HepG2 (cell line): ENCODE data around the gene MAPK8IP1. TPM values are rescaled to one million over a fixed set of nuclear protein-coding genes. Genes with fewer than 3 reads are reported as not detected.

Experiments used
- FOXM1 ChIP-seq: sonication (generic); formaldehyde crosslinking; IDR thresholded peaks from 2 replicates; pipeline ENCODE4 v1.5.0; 2020; ENCODE audit warnings: missing genetic modification reagents
- GATA4 ChIP-seq: sonication (generic); IDR thresholded peaks from 2 replicates; pipeline ENCODE4 v1.6.1; 2016; ENCODE audit warnings: antibody characterized with exemption, low read depth, borderline replicate concordance
- MATR3 ChIP-seq: sonication (generic); formaldehyde crosslinking; IDR thresholded peaks from 2 replicates; pipeline ENCODE4 v1.4.0; 2020; ENCODE audit warnings: missing genetic modification reagents
- MED13 ChIP-seq: sonication (generic); formaldehyde crosslinking; IDR thresholded peaks from 2 replicates; pipeline ENCODE4 v1.5.0; 2020; ENCODE audit warnings: missing genetic modification reagents
- NFE2L2 ChIP-seq: fragments of 150-350 bp; IDR thresholded peaks from 2 replicates; pipeline ENCODE4 v1.6.1; 2014; ENCODE audit warnings: low read length
- NFKBIZ ChIP-seq: IDR thresholded peaks from 2 replicates; pipeline ENCODE4 v1.6.1; 2018; ENCODE audit warnings: missing genetic modification reagents, missing compliant biosample characterization
- RAD51 ChIP-seq: fragments of 450-650 bp; IDR thresholded peaks from 2 replicates; pipeline ENCODE4 v1.6.1; 2016; ENCODE audit warnings: borderline replicate concordance
- RELA ChIP-seq: sonication (generic); formaldehyde crosslinking; IDR thresholded peaks from 2 replicates; pipeline ENCODE4 v1.4.0; 2020; ENCODE audit warnings: missing genetic modification reagents
- SOX5 ChIP-seq: IDR thresholded peaks from 2 replicates; pipeline ENCODE4 v1.6.1; 2016; ENCODE audit warnings: borderline replicate concordance
- TAF15 ChIP-seq: fragments of 200-400 bp; formaldehyde crosslinking; IDR thresholded peaks from one replicate; pipeline ENCODE4 v1.6.1; 2018; ENCODE audit warnings: mild to moderate bottlenecking, low read depth, low read length; ENCODE audit not compliant: poor library complexity, severe bottlenecking
- THAP11 ChIP-seq: IDR thresholded peaks from 2 replicates; pipeline ENCODE4 v1.6.1; 2016; ENCODE audit warnings: missing biosample characterization, missing genetic modification reagents
- ZBTB3 ChIP-seq: sonication (generic); formaldehyde crosslinking; IDR thresholded peaks from 2 replicates; pipeline ENCODE4 v1.4.0; 2020; ENCODE audit warnings: low read depth, mild to moderate bottlenecking, moderate library complexity, missing genetic modification reagents, borderline replicate concordance
- ZBTB42 ChIP-seq: sonication (generic); formaldehyde crosslinking; IDR thresholded peaks from 2 replicates; pipeline ENCODE4 v1.5.0; 2020; ENCODE audit warnings: mild to moderate bottlenecking, missing genetic modification reagents
- ZNF207 ChIP-seq: fragments of 450-650 bp; IDR thresholded peaks from 2 replicates; pipeline ENCODE4 v1.6.1; 2016; ENCODE audit warnings: antibody characterized with exemption, borderline replicate concordance
- ZNF263 ChIP-seq: sonication (generic); formaldehyde crosslinking; IDR thresholded peaks from 2 replicates; pipeline ENCODE4 v1.4.0; 2020; ENCODE audit warnings: missing genetic modification reagents
- ZNF280B ChIP-seq: sonication (generic); formaldehyde crosslinking; IDR thresholded peaks from 2 replicates; pipeline ENCODE4 v1.5.0; 2020; ENCODE audit warnings: missing genetic modification reagents, mild to moderate bottlenecking, borderline replicate concordance
- ZNF30 ChIP-seq: sonication (generic); formaldehyde crosslinking; IDR thresholded peaks from 2 replicates; pipeline ENCODE4 v1.5.0; 2020; ENCODE audit warnings: mild to moderate bottlenecking, missing genetic modification reagents
- ZNF367 ChIP-seq: sonication (generic); formaldehyde crosslinking; IDR thresholded peaks from 2 replicates; pipeline ENCODE4 v1.4.0; 2020; ENCODE audit warnings: missing genetic modification reagents, borderline replicate concordance
- ZNF441 ChIP-seq: sonication (generic); formaldehyde crosslinking; IDR thresholded peaks from 2 replicates; pipeline ENCODE4 v1.7.0; 2021; ENCODE audit warnings: missing genetic modification reagents, borderline replicate concordance
- ZNF562 ChIP-seq: sonication (generic); formaldehyde crosslinking; IDR thresholded peaks from 2 replicates; pipeline ENCODE4 v1.8.0; 2022; ENCODE audit warnings: missing genetic modification reagents, borderline replicate concordance
- ZNF646 ChIP-seq: sonication (generic); formaldehyde crosslinking; IDR thresholded peaks from 2 replicates; pipeline ENCODE4 v1.9.0; 2021; ENCODE audit warnings: mild to moderate bottlenecking, missing genetic modification reagents
- ZNF691 ChIP-seq: sonication (generic); formaldehyde crosslinking; IDR thresholded peaks from 2 replicates; pipeline ENCODE4 v1.4.0; 2020; ENCODE audit warnings: missing genetic modification reagents, low read depth, mild to moderate bottlenecking, borderline replicate concordance
- polyA plus RNA-seq, 8 experiments: library from polyadenylated mRNA; depleted of rRNA in 3 of 8; stranded (reverse) in 7 of 8; unstranded in 1 of 8; fragments of >200 nt; fragmentation: Illumina TruSeq in 4 of 8; extraction: Trizol in 4 of 8; gene quantifications; 2 replicates each; pipeline versions ENCODE4 v1.2.1 to v1.2.3, GENCODE V29; 2011 to 2016; ENCODE audit warnings: low read depth in 4 of 8, missing spikeins in 1 of 8, mixed read lengths in 1 of 8; ENCODE audit not compliant: insufficient read depth in 1 of 8
- total RNA-seq, 5 experiments: library from RNA; depleted of rRNA; stranded (reverse); fragments of >200 nt; fragmentation: Illumina TruSeq; extraction: Trizol; gene quantifications; 2 replicates each; pipeline ENCODE4 v1.2.3, GENCODE V29; 2016; ENCODE audit warnings: low read depth in 1 of 5

The MAPK8IP1 gene
- total and polyA plus RNA-seq, 2 of the 13 experiments (the other 11 are each of a cell fraction or from before 2014, with no cell fraction given) = 2.2 to 4.2 TPM

- no peak for TF ChIP-seq ZNF30 (CRISPR knock-in tag)
- no peak for TF ChIP-seq ZNF280B
- no peak for TF ChIP-seq MATR3 (CRISPR knock-in tag)
- no peak for TF ChIP-seq ZNF263
- TF ChIP-seq ZNF562 (CRISPR knock-in tag) = no peak
- TF ChIP-seq NFKBIZ (CRISPR knock-in tag) = no peak
- TF ChIP-seq NFE2L2 = no peak
- TF ChIP-seq RELA = 0 out of 2 replicates have a peak, but pooled peaks have one; percentile 27
- TF ChIP-seq GATA4 = 0 out of 2 replicates have a peak, but pooled peaks have one; percentile 22
- no peak for TF ChIP-seq THAP11
- TF ChIP-seq ZNF646 (CRISPR knock-in tag) = 0 out of 2 replicates have a peak, but pooled peaks have one; percentile 49
- no peak for TF ChIP-seq TAF15
- 0 out of 2 replicates have a peak, but pooled peaks have one; percentile 1 for TF ChIP-seq ZNF367 (CRISPR knock-in tag)
- no peak for TF ChIP-seq ZBTB3
- 0 out of 2 replicates have a peak, but pooled peaks have one; percentile 4 for TF ChIP-seq ZBTB42 (CRISPR knock-in tag)
- TF ChIP-seq MED13 = no peak
- no peak for TF ChIP-seq ZNF691 (CRISPR knock-in tag)
- no peak for TF ChIP-seq ZNF207
- no peak for TF ChIP-seq ZNF441
- TF ChIP-seq SOX5 (CRISPR knock-in tag) = no peak
- no peak for TF ChIP-seq FOXM1
- TF ChIP-seq RAD51 = no peak
Observed at GRCh38 chr11:45918331-45918941, 33.0 kb downstream of the MAPK8IP1 start (continued).
